Tibial artery (tissue), 4 donors: Measurements from ENCODE around the gene ARFGAP1.

Source experiments
- DNase-seq, 2 donors: peaks; one replicate each; pipeline ENCODE4 v3.0.0-alpha.2; 2019
- H3K27ac ChIP-seq, 2 donors: fragments of 200-600 bp; sonication (generic) in 1 of 2; 1 replicate in 1 of 2; 2 replicates in 1 of 2; pipeline ENCODE4 v1.5.1; 2018 to 2019; ENCODE audit warnings: mild to moderate bottlenecking in 1 of 2
- H3K27me3 ChIP-seq, 2 donors: fragments of 200-600 bp; sonication (generic) in 1 of 2; one replicate each; pipeline versions ENCODE4 v1.5.1 to v1.6.0; 2016 to 2019
- H3K36me3 ChIP-seq, 3 donors: fragments of 200-600 bp; sonication (generic) in 2 of 3; one replicate each; pipeline ENCODE4 v1.5.1; 2016 to 2019; ENCODE audit warnings: mild to moderate bottlenecking in 2 of 3
- H3K4me1 ChIP-seq, 4 donors: fragments of 200-600 bp; sonication (generic) in 2 of 4; 1 replicate in 3 of 4; 2 replicates in 1 of 4; pipeline ENCODE4 v1.5.1; 2016 to 2019
- H3K4me3 ChIP-seq, 2 donors: fragments of 200-600 bp; sonication (generic) in 1 of 2; 1 replicate in 1 of 2; 2 replicates in 1 of 2; pipeline ENCODE4 v1.5.1; 2018 to 2019; ENCODE audit warnings: mild to moderate bottlenecking in 2 of 2
- H3K9me3 ChIP-seq, 3 donors: fragments of 200-600 bp; sonication (generic) in 1 of 3; one replicate each; pipeline ENCODE4 v1.5.1; 2016 to 2019
- CTCF ChIP-seq, 2 experiments: fragments of 200-600 bp in 1 of 2; fragments of 450-650 bp in 1 of 2; IDR thresholded peaks; one replicate each; pipeline ENCODE4 v1.5.1; 2017 to 2019; ENCODE audit warnings: antibody characterized with exemption in 2 of 2, mild to moderate bottlenecking in 1 of 2, moderate library complexity in 1 of 2
- intact Hi-C: fragments of 100-400 bp; cut with DNase I; formaldehyde crosslinking; loops from one replicate; pipeline ENCODE4 v1.15.0; 2023; ENCODE audit warnings: low total_unique reads

ARFGAP1 gene

GRCh38 chr20:63272105-63273058 lies at the start of gene ARFGAP1:
Gene ARFGAP1 (plus strand): TSS chr20:63272813. CDS start chr20:63275581, 2,768 bp downstream.
- Histone ChIP-seq H3K27me3 (peaks cover 0 to 13% of the 10 kb centered on the region in 2 donors), H3K27ac (peak within 1 kb of the TSS; percentile 70 to 83), H3K36me3 (peaks cover 9 to 23% (median 18%) of the 10 kb centered on the region in 3 donors), H3K4me3 (peak within 1 kb of the TSS; percentile 90 to 100), H3K9me3 (no peaks in the 10 kb centered on the region), H3K4me1 (peaks cover 0 to 28% (median 23%) of the 10 kb centered on the region in 4 donors)
- intact Hi-C loops = no loop called here
- DNase-seq = peak; percentile 84 to 93
- TF ChIP-seq CTCF (IDR thresholded peaks at IDR 0.05) = no peak

GRCh38 chr20:63223121-63223825 lies 49.3 kb upstream of the ARFGAP1 start:
- Histone ChIP-seq H3K4me1 (peaks cover 0 to 6% (median 0%) of the 10 kb centered on the region in 4 donors), H3K4me3 (no peak overlapping the region), H3K27ac (no peak overlapping the region), H3K36me3 (no peaks in the 10 kb centered on the region), H3K9me3 (no peaks in the 10 kb centered on the region), H3K27me3 (peaks cover 0 to 60% of the 10 kb centered on the region in 2 donors)
- intact Hi-C loops = no loop called here
- DNase-seq = no peak
- TF ChIP-seq CTCF (IDR thresholded peaks at IDR 0.05) = peak; percentile 37 to 56

- H3K27ac ChIP-seq = no peak overlapping the region
- peaks cover 0 to 65% of the 10 kb centered on the region in 2 donors for H3K27me3 ChIP-seq
- intact Hi-C loops = no loop called here
Observed at GRCh38 chr20:63223826-63224207, 48.8 kb upstream of the ARFGAP1 start.

GRCh38 chr20:63224412-63225081 lies 48.1 kb upstream of the ARFGAP1 start:
- H3K36me3 ChIP-seq = no peaks in the 10 kb centered on the region
- intact Hi-C loops = no loop called here
- DNase-seq = no peak
- no peak for TF ChIP-seq CTCF (IDR thresholded peaks at IDR 0.05)
- H3K9me3 ChIP-seq = no peaks in the 10 kb centered on the region
- H3K27me3 ChIP-seq = peaks cover 0 to 67% of the 10 kb centered on the region in 2 donors
- H3K4me3 ChIP-seq = no peak overlapping the region
- H3K27ac ChIP-seq = no peak overlapping the region
- peaks cover 0 to 6% (median 0%) of the 10 kb centered on the region in 4 donors for H3K4me1 ChIP-seq

More at GRCh38 chr20:63223826-63224207, 48.8 kb upstream of the ARFGAP1 start:
- no peaks in the 10 kb centered on the region for H3K9me3 ChIP-seq
- no peak overlapping the region for H3K4me3 ChIP-seq
- H3K4me1 ChIP-seq = peaks cover 0 to 6% (median 0%) of the 10 kb centered on the region in 4 donors
- no peaks in the 10 kb centered on the region for H3K36me3 ChIP-seq
- TF ChIP-seq CTCF (IDR thresholded peaks at IDR 0.05) = no peak
- DNase-seq = no peak

GRCh38 chr20:63225082-63225454 lies 47.5 kb upstream of the ARFGAP1 start:
- Histone ChIP-seq H3K27ac (no peak overlapping the region), H3K4me3 (no peak overlapping the region), H3K4me1 (peaks cover 0 to 6% (median 0%) of the 10 kb centered on the region in 4 donors), H3K36me3 (no peaks in the 10 kb centered on the region), H3K9me3 (no peaks in the 10 kb centered on the region), H3K27me3 (peaks cover 0 to 67% of the 10 kb centered on the region in 2 donors)
- intact Hi-C loops = no loop called here
- no peak for DNase-seq
- TF ChIP-seq CTCF (IDR thresholded peaks at IDR 0.05) = no peak
